GM12874 (cell line): ENCODE results near the gene PDZD7.

Source experiments
- CTCF ChIP-seq: IDR thresholded peaks from 2 replicates; pipeline ENCODE4 v1.5.1; 2011; ENCODE audit warnings: low read depth, mild to moderate bottlenecking, control low read depth, low read length, moderate library complexity; ENCODE audit not compliant: insufficient read depth

The PDZD7 gene

DNA sequence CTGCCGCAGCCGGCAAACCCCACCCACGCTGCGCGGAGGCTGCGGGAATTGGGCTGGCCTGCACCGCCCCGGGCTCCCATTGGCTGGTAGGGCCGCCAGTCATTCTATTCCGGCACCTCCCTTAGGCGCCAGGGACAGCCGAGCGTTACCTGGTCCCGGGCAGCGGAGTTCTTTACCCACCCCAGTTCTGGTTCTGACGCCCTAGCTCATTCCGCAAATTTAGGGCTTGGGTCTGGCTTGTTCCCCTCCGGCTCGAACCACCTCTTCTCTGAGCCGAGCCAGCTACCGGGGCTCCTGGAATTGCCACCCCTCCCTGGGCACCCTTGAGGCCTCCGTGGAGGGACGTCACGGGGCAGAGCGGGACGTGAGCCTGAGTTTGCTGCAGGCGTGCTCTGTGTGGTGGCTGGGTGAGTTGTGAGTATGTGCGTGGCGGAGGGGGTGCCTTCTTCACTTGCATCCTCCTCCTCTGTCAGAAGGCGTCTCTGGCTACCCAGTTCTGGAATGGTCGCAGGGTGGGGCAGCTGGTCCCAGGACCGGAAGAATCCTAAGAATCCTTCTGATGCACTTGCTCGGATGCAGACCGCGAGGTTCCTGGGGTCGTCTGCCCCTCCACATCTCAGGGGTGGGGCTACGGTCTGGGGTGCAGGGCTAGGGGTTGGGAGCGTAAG lies at the start of gene PDZD7, which contains the start of gene SFXN3:
TSS of gene PDZD7 (minus strand) at position 2 of the 668 bp plus-strand sequence. CDS start 910 bp downstream, outside the sequence.
TSS of gene SFXN3 (plus strand) at position 107 of the 668 bp plus-strand sequence. CDS start 3,461 bp downstream, outside the sequence.
- TF ChIP-seq CTCF = no peak

DNA sequence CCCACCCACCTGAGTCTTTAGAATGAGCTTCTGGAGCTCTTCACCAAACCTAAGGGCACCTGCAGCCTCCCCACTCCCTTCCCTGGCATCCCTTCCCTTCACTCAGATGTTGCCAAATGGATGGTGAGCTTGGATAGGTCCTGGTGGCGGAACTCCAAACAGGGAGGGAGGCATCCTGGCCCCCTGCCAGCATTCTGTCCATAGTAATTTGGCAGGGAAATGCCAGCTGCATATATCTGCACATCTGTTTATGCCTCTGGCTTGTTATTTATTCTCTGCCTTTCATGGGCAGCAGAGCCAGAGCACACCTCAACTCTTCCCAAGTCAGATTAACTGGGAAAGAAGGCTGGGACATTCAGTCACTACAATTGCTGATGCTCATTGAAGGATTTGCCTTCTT lies 48.9 kb upstream of the PDZD7 start:
- no peak for TF ChIP-seq CTCF

DNA sequence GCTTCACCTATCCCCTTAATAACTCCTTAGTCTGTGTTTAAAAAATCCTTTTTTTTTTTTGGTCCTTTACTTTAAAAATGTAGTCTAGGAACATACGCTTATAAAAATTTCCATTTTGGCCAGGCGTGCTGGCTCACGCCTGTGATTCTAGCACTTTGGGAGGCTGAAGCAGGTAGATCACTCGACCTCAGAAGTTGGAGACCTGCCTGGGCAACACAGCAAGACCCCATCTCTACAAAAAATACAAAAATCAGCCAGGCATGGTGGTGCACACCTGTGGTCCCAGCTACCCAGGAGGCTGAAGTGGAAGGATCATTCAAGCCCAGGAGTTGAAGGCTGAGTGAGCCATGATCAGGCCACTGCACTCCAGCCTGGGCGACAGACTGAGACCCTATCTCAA lies 45.7 kb upstream of the PDZD7 start:
- TF ChIP-seq CTCF = no peak

GRCh38 chr10:101075775-101076174 lies 44.8 kb upstream of the PDZD7 start:
- TF ChIP-seq CTCF = no peak

DNA sequence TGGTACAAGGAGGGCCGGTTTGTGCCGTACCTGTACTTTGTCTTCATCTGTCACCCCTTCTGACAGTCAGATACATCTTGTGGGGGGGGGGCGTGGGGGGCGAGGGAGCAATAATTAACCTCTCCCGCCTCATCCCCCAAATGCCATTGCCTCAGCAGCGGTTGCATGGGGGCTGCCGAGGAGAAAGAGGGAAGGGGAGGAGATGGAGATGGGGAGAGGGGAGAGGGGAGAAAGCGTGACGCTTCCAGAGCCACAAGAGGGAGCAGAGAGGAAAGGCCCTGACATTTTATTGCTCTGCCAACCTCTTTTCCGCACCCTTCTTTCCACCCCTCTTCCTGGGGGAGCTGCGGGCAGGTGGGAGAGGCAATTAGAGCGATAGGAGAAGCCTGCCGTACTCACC lies 42.7 kb upstream of the PDZD7 start:
- no peak for TF ChIP-seq CTCF

- no peak for TF ChIP-seq CTCF
Observed at GRCh38 chr10:101072923-101073322, 42.0 kb upstream of the PDZD7 start.

- no peak for TF ChIP-seq CTCF
Observed at GRCh38 chr10:101071885-101072433, 41.0 kb upstream of the PDZD7 start.
